HG03108 (cell line): Measurements from ENCODE around the gene CENPF.
"Not testable (repeated sequence)": the region's sequence is repeated elsewhere in the genome, so short reads cannot be mapped to it uniquely, and the experiment has no call there.

ENCODE experiments used
- ATAC-seq: cut with Tn5 transposase; IDR thresholded peaks from one replicate; pipeline ENCODE4 v1.9.1; 2021; ENCODE audit warnings: moderate library complexity; ENCODE audit not compliant: unreplicated experiment

CENPF gene

GRCh38 chr1:214650664-214651063, 47.7 kb downstream of the CENPF start:
- no peak for ATAC-seq

- no peak for ATAC-seq
These were observed 54.3 kb downstream of the CENPF start for GRCh38 chr1:214657299-214657698.

- no peak for ATAC-seq
These were observed 55.2 kb downstream of the CENPF start for GRCh38 chr1:214658175-214658574.

DNA sequence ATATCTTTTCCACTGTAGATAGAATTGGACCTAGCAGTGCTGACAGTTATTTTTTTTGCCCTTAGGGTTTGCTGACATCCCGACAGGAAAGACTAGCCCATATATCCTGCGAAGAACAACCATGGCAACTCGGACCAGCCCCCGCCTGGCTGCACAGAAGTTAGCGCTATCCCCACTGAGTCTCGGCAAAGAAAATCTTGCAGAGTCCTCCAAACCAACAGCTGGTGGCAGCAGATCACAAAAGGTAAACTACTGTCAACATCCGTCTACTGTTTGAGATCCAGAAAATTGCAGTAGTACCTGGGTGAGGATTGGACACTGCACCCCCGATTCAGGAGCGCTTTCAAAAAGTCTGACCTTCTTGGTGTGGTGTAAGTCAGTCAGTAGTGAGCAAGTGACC, 55.8 kb downstream of the CENPF start:
- ATAC-seq: no peak

- ATAC-seq: no peak
These were observed 57.2 kb downstream of the CENPF start for GRCh38 chr1:214660190-214660589.

- ATAC-seq: no peak
These were observed 57.9 kb downstream of the CENPF start for GRCh38 chr1:214660900-214661299.

- no peak for ATAC-seq
These were observed 59.3 kb downstream of the CENPF start for GRCh38 chr1:214662223-214662785.

- no peak for ATAC-seq
These were observed 61.8 kb downstream of the CENPF start for GRCh38 chr1:214664651-214665433.

DNA sequence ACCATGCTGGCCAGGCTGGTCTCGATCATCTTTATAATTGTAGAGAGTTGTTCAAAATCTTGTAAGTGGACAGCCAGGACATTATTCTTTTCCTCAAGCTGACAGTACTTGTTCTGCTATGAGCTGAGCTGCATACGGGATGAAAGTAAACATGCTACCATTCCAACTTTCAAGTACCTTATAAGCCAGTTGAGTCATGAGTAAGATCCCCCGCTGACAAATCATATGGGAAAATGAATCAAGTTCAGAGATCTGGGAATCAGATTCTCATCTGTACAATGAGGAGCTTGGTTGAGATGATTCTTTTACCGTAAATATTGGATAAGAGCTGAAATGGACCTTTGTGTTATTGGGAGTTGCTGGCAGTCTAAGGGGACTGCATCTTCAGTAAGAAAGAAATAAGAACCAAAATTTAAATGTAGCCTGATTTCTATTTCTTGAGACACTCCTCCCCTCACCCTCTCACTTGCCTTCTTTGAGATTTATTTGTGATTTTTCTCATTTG, 62.7 kb downstream of the CENPF start:
- ATAC-seq: no peak

GRCh38 chr1:214666674-214667073, 63.7 kb downstream of the CENPF start:
- no peak for ATAC-seq

GRCh38 chr1:214670098-214670497, 67.1 kb downstream of the CENPF start:
- no peak for ATAC-seq

GRCh38 chr1:214673029-214673428, 70.0 kb downstream of the CENPF start:
- not testable (repeated sequence) for ATAC-seq

DNA sequence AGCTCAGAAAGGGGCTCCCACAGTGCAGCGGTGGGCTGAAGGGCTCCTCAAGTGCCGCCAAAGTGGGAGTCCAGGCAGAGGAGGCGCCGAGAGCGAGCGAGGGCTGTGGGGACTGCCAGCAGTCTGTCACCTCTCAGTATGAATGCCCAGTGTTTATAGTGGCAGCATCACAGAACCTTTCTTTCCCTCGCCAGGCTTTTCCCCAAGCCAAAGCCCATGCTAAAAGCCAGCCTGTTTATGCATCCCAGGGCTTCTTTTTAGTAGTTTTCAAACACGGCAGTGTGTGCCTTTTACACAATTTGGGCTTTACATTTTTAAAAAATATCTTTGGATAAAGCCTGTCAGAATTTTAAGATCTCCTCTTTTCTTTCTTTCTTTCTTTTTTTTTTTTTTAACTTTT, 70.6 kb downstream of the CENPF start:
- ATAC-seq: no peak

- ATAC-seq: not testable (repeated sequence)
These were observed 72.5 kb downstream of the CENPF start for GRCh38 chr1:214675524-214675923.

DNA sequence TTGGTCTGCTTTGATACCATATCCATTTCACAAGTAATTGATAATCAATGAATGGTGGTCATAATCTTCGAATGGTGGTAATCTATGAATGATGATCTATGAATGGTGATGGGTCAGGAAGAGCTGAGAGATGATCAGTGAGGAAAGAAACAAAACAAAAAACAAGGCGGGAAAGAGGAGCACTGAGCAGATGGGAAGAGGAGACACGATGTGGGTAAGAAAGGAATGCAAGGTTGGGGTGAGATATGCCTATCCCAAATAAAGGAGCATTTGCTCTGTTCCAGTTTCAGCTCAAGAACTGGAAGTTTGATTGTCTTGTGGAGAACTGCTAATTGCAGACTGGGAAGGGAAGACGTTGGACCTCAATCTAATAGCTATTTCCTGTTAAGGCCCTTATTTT, 73.8 kb downstream of the CENPF start:
- ATAC-seq: no peak

GRCh38 chr1:214677945-214678344, 75.0 kb downstream of the CENPF start:
- ATAC-seq: no peak

DNA sequence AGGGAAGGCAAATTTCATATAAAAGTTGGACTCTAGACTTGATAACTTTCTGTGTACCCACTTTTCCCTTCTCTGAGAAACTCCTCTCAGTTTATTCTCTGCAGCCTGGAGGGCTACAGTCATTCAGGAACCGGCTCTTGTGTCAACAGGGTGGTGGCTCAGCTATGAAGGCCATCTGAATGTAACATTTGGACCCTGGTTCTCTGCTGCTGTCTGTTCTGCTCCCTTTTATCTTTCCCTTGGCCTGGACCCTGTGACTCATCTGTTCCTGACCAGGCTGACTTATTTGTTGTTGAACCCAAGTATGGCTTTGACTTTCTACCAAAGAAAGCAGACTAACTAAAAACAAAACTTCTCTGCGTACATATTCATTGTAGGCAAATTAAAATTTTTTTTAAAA, 75.4 kb downstream of the CENPF start:
- ATAC-seq: no peak

DNA sequence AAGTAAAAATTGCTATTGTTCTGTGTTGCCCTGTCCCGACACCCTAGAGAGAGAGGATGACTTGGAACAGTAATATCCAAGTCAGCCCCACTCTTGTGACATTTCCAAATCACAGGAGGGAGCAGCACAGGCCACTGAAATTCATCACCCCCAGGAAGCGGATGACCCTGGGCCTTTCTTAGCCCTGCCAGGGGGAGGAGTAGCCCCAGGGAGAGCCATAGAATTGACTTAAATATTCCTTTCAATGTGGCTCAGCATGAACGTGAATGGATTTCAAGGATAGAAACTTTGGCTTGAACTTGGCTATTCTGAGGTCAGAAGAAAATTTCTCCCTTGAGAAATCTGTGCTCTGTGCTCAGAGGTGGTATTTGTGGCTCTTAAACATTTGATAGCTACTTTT, 80.6 kb downstream of the CENPF start:
- no peak for ATAC-seq

DNA sequence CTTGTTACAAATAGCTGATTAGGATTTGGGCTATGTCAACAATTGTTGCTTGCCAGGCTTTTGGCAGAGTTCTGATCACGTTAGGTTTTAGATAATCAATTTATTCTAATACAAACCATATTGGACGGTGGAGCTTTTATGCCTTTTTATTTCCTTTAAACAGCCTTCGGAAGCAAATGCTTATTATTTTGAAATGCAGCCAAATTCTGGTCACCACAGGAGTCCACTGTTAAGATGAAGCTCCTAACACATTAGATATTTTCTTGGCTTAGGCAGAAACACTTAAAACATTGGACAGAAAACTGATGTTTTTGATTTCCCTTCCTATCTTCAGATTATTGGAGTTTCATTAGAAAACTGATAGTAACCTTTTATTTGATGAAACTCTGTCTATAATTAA, 82.9 kb downstream of the CENPF start:
- no peak for ATAC-seq

DNA sequence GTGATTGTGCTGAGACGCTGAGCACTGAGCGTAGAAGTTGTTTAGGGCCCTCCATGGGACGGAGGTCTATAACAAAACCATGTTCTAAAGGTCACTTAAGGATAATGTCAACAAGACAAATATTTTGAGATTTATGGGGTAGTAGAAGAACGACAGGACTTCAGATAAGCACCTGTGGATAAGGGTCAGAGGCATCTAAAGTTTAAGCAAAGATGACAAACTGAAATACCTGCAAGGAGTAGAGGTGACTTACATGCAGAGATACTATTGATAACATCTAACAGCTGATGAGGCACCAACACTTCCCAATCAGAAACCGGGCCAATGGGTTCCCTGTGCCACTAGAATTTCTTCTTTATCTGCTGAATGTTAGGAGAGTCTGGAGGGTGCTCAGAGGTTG, 83.5 kb downstream of the CENPF start:
- no peak for ATAC-seq

DNA sequence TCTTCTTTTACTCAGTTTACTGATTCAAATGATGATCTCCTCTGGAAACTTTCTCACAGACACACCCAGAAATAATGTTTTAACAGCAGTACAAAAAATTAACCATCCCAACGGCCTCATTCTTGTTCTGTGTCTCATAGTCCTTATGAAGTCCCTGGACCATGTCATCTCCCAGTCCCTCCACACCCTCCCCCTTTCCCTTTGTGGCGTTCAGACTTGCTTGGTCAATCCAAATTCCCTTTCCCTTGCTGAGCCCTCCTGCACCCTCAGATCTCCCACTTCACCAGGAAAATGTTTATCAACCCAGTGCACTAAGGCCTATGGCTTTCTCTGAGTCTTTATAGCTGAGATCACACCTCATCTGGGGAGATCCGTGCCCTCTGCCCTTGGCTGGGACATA, 85.9 kb downstream of the CENPF start:
- ATAC-seq: no peak

GRCh38 chr1:214694769-214695168, 91.8 kb downstream of the CENPF start:
- ATAC-seq: no peak

DNA sequence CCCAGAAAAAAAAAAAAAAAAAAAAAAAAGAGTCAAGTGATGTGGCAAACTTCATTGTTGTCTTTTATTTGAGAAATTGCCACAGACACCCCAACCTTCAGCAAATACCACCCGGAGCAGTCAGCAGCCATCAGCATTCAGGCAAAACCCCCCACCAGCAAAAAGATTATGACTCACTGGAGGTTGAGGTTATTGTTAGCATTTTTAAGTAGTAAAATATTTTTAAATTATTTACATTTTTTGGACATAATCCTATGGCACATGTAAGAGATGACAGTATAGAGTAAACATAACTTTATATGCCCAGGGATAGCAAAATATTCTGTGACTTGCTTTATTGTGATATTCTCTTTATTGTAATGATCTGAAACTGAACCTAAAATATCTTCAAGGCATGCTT, 95.6 kb downstream of the CENPF start:
- ATAC-seq: no peak
